Measurements from ENCODE around the gene CDH16.

GRCh38 chr16:66871840-66872239, 46.8 kb downstream of the CDH16 start:
- no peak for TF ChIP-seq POLR2A (IDR thresholded peaks at IDR 0.05; ENCODE audit: low read depth, low read length)
- no peak for TF ChIP-seq MAX (IDR thresholded peaks at IDR 0.05; ENCODE audit: insufficient read depth, insufficient read length)
- TF ChIP-seq CTCF (IDR thresholded peaks at IDR 0.05; ENCODE audit: extremely low read depth in 1 of 2, insufficient read depth in 1 of 2, low read depth in 1 of 2, low read length in 2 of 2) = no peak
- TF ChIP-seq EZH2 (IDR thresholded peaks at IDR 0.05; ENCODE audit: borderline replicate concordance, low read depth, low read length, severe bottlenecking) = no peak
- no peak for TF ChIP-seq POLR2AphosphoS5 (IDR thresholded peaks at IDR 0.05; ENCODE audit: insufficient read depth, low read depth, low read length)
- TF ChIP-seq JUN (IDR thresholded peaks at IDR 0.05; ENCODE audit: borderline replicate concordance, insufficient read depth, insufficient read length, low read depth) = no peak
- TF ChIP-seq FOS (IDR thresholded peaks at IDR 0.05; ENCODE audit: borderline replicate concordance, insufficient read depth, low read length) = no peak
- TF ChIP-seq MYC (IDR thresholded peaks at IDR 0.05; ENCODE audit: low read depth, low read length) = no peak
